HCT116 (cell line): Measurements from ENCODE around the gene GASK1A. TPM values are rescaled to one million over a fixed set of nuclear protein-coding genes. Genes with fewer than 3 reads are reported as not detected.
"Not testable (repeated sequence)": the region's sequence is repeated elsewhere in the genome, so short reads cannot be mapped to it uniquely, and the experiment has no call there.

Experiments used
- ATAC-seq: fragments of 200-7000 bp; cut with Tn5 transposase; 2 replicates; pipeline ENCODE4 v1.9.1; 2020; ENCODE audit warnings: mild to moderate bottlenecking, moderate library complexity
- BruUV-seq: library from RNA; stranded (reverse); fragments of 400-500 nt; replicated peaks from 2 replicates; lab custom pipeline; 2021; lab: Mats Ljungman, UMichigan
- CTCF ChIA-PET: fragments of 300-600 bp; sonication (Branson Sonifier 250); formaldehyde crosslinking; loops from one replicate; lab custom pipeline; 2021; ENCODE audit warnings: antibody characterized with exemption; lab: Charles Lee
- POLR2A ChIA-PET: fragments of 300-600, 350-600 bp; sonication (Branson Sonifier 250); formaldehyde crosslinking; loops from one replicate; lab custom pipeline; 2021; ENCODE audit warnings: antibody characterized with exemption; lab: Charles Lee
- RAD21 ChIA-PET, 2 experiments: fragments of 300-600 bp; sonication (Branson Sonifier 250); formaldehyde crosslinking; loops; one replicate each; lab custom pipeline; 2023; ENCODE audit warnings: low total read pairs in 2 of 2; ENCODE audit not compliant: uncharacterized antibody in 2 of 2, unreplicated experiment in 2 of 2, low non-redundant PET in 1 of 2; lab: Charles Lee
- DNase-seq: peaks from one replicate; pipeline ENCODE4 v3.0.0-alpha.2; 2010; ENCODE audit warnings: low read depth, low spot score
- H2AFZ ChIP-seq: fragments of 200-600 bp; shearing (Covaris generic), sonication (generic); 2 replicates; pipeline ENCODE4 v1.6.1; 2017; ENCODE audit warnings: low read depth, mixed run types, mixed read lengths, antibody characterized with exemption, low read length; ENCODE audit not compliant: poor library complexity, severe bottlenecking
- H3K27ac ChIP-seq: 2 replicates; pipeline ENCODE4 v1.5.1; 2012; ENCODE audit warnings: low read depth, low read length
- H3K27me3 ChIP-seq: fragments of 200-600 bp; sonication (generic); 2 replicates; pipeline ENCODE4 v1.6.1; 2016; ENCODE audit warnings: mixed run types, low read length, mixed read lengths; ENCODE audit not compliant: insufficient read depth
- H3K36me3 ChIP-seq, 2 experiments: fragments of 200-500 bp in 1 of 2; fragments of 200-600 bp in 1 of 2; sonication (Bioruptor generic) in 1 of 2; sonication (generic) in 1 of 2; 2 replicates each; pipeline versions ENCODE4 v1.5.1 to v1.6.1; 2014 to 2016; ENCODE audit warnings: low read length in 2 of 2, inconsistent platforms in 1 of 2, mixed read lengths in 1 of 2, mixed run types in 1 of 2; ENCODE audit not compliant: insufficient read depth in 2 of 2, control insufficient read depth in 1 of 2
- H3K4me1 ChIP-seq, 2 experiments: fragments of 200-600 bp in 1 of 2; sonication (generic) in 1 of 2; 2 replicates each; pipeline versions ENCODE4 v1.5.1 to v1.6.1; 2012 to 2017; ENCODE audit warnings: low read length in 2 of 2, inconsistent platforms in 1 of 2, mild to moderate bottlenecking in 1 of 2, mixed read lengths in 1 of 2, mixed run types in 1 of 2, moderate library complexity in 1 of 2; ENCODE audit not compliant: insufficient read depth in 2 of 2, control insufficient read depth in 1 of 2
- H3K4me2 ChIP-seq: fragments of 200-600 bp; sonication (generic); 2 replicates; pipeline ENCODE4 v1.6.1; 2017; ENCODE audit warnings: mixed run types, low read length, mixed read lengths
- H3K4me3 ChIP-seq, 2 experiments: fragments of 200-600 bp in 1 of 2; sonication (generic) in 1 of 2; replicated peaks in 1 of 2; 2 replicates each; pipeline ENCODE4 v1.5.1; 2011 to 2016; ENCODE audit warnings: low read length in 2 of 2, control low read depth in 1 of 2, low read depth in 1 of 2, mild to moderate bottlenecking in 1 of 2, mixed read lengths in 1 of 2, mixed run types in 1 of 2
- H3K79me2 ChIP-seq: fragments of 200-600 bp; sonication (generic); 2 replicates; pipeline ENCODE4 v1.6.1; 2017; ENCODE audit warnings: mild to moderate bottlenecking, mixed run types, low read length, moderate library complexity, mixed read lengths; ENCODE audit not compliant: insufficient read depth
- H3K9ac ChIP-seq: fragments of 200-600 bp; sonication (generic); 2 replicates; pipeline ENCODE4 v1.6.1; 2016; ENCODE audit warnings: low read length, mixed read lengths
- H3K9me2 ChIP-seq: fragments of 200-600 bp; sonication (generic), shearing (Covaris generic); 2 replicates; pipeline ENCODE4 v1.6.1; 2017; ENCODE audit warnings: mixed run types, mild to moderate bottlenecking, moderate library complexity; ENCODE audit not compliant: insufficient read depth
- H3K9me3 ChIP-seq, 2 experiments: fragments of 200-500 bp in 1 of 2; fragments of 200-600 bp in 1 of 2; sonication (Bioruptor generic) in 1 of 2; sonication (generic) in 1 of 2; 2 replicates each; pipeline ENCODE4 v1.6.1; 2014 to 2017; ENCODE audit warnings: low read length in 2 of 2, mixed read lengths in 2 of 2, inconsistent platforms in 1 of 2, low read depth in 1 of 2, mild to moderate bottlenecking in 1 of 2, mixed run types in 1 of 2, moderate library complexity in 1 of 2; ENCODE audit not compliant: control insufficient read depth in 1 of 2, insufficient read depth in 1 of 2
- H4K20me1 ChIP-seq: fragments of 200-600 bp; sonication (generic), shearing (Covaris generic); 2 replicates; pipeline ENCODE4 v1.6.1; 2017; ENCODE audit warnings: mixed run types, mild to moderate bottlenecking, moderate library complexity; ENCODE audit not compliant: insufficient read depth
- CEBPB ChIP-seq: IDR thresholded peaks from 2 replicates; pipeline ENCODE4 v1.6.1; 2012; ENCODE audit warnings: low read depth
- EGR1 ChIP-seq: IDR thresholded peaks from 2 replicates; pipeline ENCODE4 v1.6.1; 2012; ENCODE audit warnings: low read depth
- ELF1 ChIP-seq: IDR thresholded peaks from 2 replicates; pipeline ENCODE4 v1.6.1; 2012; ENCODE audit warnings: low read depth, borderline replicate concordance
- EZH2 ChIP-seq: fragments of 200-600 bp; sonication (generic); IDR thresholded peaks from 2 replicates; pipeline ENCODE4 v1.6.1; 2017; ENCODE audit warnings: antibody characterized with exemption, mixed run types
- EZH2phosphoT487 ChIP-seq: fragments of 200-600 bp; IDR thresholded peaks from 2 replicates; pipeline ENCODE4 v1.6.1; 2018; ENCODE audit warnings: antibody characterized with exemption, borderline replicate concordance
- JUND ChIP-seq: IDR thresholded peaks from 2 replicates; pipeline ENCODE4 v1.6.1; 2012
- POLR2A ChIP-seq: IDR thresholded peaks from 2 replicates; pipeline ENCODE4 v1.7.0; 2011; ENCODE audit warnings: borderline replicate concordance; ENCODE audit not compliant: insufficient read depth, insufficient read length; ENCODE audit errors: extremely low read depth
- REST ChIP-seq: IDR thresholded peaks from 2 replicates; pipeline ENCODE4 v1.6.1; 2012; ENCODE audit warnings: low read depth
- SP1 ChIP-seq: IDR thresholded peaks from 2 replicates; pipeline ENCODE4 v1.6.1; 2012; ENCODE audit warnings: low read depth
- TCF7L2 ChIP-seq: IDR thresholded peaks from 2 replicates; pipeline ENCODE4 v1.7.0; 2011; ENCODE audit warnings: borderline replicate concordance, inconsistent platforms; ENCODE audit not compliant: insufficient read depth, insufficient read length; ENCODE audit errors: extremely low read depth
- ZBTB33 ChIP-seq: IDR thresholded peaks from 2 replicates; pipeline ENCODE4 v1.6.1; 2011; ENCODE audit warnings: mild to moderate bottlenecking, low read length, moderate library complexity; ENCODE audit not compliant: insufficient replicate concordance; ENCODE audit errors: extremely low read depth
- ZNF274 ChIP-seq: fragments of 200-500 bp; sonication (Bioruptor generic); IDR thresholded peaks from 2 replicates; pipeline ENCODE4 v1.6.1; 2014; ENCODE audit warnings: mild to moderate bottlenecking, low read depth, low read length, inconsistent platforms
- intact Hi-C: fragments of 100-400 bp; cut with micrococcal nuclease; formaldehyde crosslinking; loops from 2 replicates; pipeline ENCODE4 v1.10.0; 2022
- total RNA-seq: library from RNA; stranded (reverse); gene quantifications from one replicate; pipeline ENCODE4 v1.2.1, GENCODE V29; 2021; ENCODE audit not compliant: unreplicated experiment
- TF ChIP-seq, protein P1 (sequence below): IDR thresholded peaks from 2 replicates; pipeline ENCODE4 v1.6.1; 2012
- TF ChIP-seq, protein P2 (sequence below), 3 experiments: fragments of 200-600 bp in 1 of 3; sonication (generic) in 1 of 3; IDR thresholded peaks in 2 of 3; conservative IDR thresholded peaks in 1 of 3; 2 replicates each; pipeline ENCODE4 v1.5.1; 2012 to 2017; ENCODE audit warnings: low read depth in 2 of 3, low read length in 2 of 3, antibody characterized with exemption in 1 of 3, borderline replicate concordance in 1 of 3, control low read depth in 1 of 3, mild to moderate bottlenecking in 1 of 3, mixed read lengths in 1 of 3, mixed run types in 1 of 3, moderate library complexity in 1 of 3; ENCODE audit not compliant: insufficient read depth in 1 of 3

Gene GASK1A
- total RNA-seq, 1 experiment from 2014 or later: 1.0 TPM

DNA sequence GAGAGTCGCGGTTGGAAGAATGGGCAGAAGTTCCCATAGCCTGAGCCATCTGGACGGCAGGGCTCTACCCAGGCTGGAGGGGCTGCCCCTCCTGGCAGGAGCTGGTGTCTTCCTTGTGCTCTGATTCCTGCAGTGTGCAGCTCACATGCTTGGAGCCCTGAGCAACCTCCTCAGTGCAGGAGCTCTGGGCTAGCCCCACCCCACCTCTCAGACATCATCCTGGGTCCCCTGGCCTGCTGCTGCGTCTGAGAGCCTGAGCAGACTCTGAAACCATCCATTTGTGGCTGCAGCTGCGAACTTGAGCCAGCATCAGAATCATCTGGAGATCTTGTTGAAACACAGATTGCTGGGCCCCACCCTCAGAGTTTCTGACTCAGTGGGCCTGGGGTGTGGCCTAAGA is 84.0 kb downstream of the GASK1A start:
- no peak overlapping the region for H3K9ac ChIP-seq
- CTCF ChIA-PET: no interaction called here
- intact Hi-C loops: no loop called here
- no peak overlapping the region for H3K4me2 ChIP-seq
- RAD21 ChIA-PET: no interaction called here
- TF ChIP-seq, protein P1, sequence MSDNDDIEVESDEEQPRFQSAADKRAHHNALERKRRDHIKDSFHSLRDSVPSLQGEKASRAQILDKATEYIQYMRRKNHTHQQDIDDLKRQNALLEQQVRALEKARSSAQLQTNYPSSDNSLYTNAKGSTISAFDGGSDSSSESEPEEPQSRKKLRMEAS: no peak
- TF ChIP-seq ZNF274 (no peak), CEBPB (no peak), POLR2A (no peak), EZH2 (no peak), REST (no peak), EZH2phosphoT487 (no peak), TCF7L2 (no peak), ZBTB33 (no peak), ELF1 (no peak), EGR1 (no peak), JUND (no peak), SP1 (no peak)
- TF ChIP-seq, protein P2, sequence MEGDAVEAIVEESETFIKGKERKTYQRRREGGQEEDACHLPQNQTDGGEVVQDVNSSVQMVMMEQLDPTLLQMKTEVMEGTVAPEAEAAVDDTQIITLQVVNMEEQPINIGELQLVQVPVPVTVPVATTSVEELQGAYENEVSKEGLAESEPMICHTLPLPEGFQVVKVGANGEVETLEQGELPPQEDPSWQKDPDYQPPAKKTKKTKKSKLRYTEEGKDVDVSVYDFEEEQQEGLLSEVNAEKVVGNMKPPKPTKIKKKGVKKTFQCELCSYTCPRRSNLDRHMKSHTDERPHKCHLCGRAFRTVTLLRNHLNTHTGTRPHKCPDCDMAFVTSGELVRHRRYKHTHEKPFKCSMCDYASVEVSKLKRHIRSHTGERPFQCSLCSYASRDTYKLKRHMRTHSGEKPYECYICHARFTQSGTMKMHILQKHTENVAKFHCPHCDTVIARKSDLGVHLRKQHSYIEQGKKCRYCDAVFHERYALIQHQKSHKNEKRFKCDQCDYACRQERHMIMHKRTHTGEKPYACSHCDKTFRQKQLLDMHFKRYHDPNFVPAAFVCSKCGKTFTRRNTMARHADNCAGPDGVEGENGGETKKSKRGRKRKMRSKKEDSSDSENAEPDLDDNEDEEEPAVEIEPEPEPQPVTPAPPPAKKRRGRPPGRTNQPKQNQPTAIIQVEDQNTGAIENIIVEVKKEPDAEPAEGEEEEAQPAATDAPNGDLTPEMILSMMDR (IDR thresholded peaks at IDR 0.05 in 2 of 3, conservative IDR thresholded peaks at IDR 0.05 in 1 of 3; ENCODE audit: borderline replicate concordance in 1 of 3, insufficient read depth in 1 of 3, low read depth in 2 of 3, low read length in 2 of 3): no peak
- TF ChIP-seq, all 23 proteins: peak for 0
- no peaks in the 10 kb centered on the region for H3K79me2 ChIP-seq
- no peaks in the 10 kb centered on the region for H4K20me1 ChIP-seq
- no peaks in the 10 kb centered on the region for H3K9me2 ChIP-seq
- ATAC-seq: no peak
- H2AFZ ChIP-seq: no peak overlapping the region
- no peak overlapping the region for H3K27ac ChIP-seq
- no TSS peak for BruUV-seq
- H3K27me3 ChIP-seq: no peaks in the 10 kb centered on the region
- H3K36me3 ChIP-seq: no peaks in the 10 kb centered on the region
- POLR2A ChIA-PET: no interaction called here
- no peak for DNase-seq
- no peak overlapping the region for H3K4me3 ChIP-seq
- no peaks in the 10 kb centered on the region for H3K4me1 ChIP-seq
- no peaks in the 10 kb centered on the region for H3K9me3 ChIP-seq

DNA sequence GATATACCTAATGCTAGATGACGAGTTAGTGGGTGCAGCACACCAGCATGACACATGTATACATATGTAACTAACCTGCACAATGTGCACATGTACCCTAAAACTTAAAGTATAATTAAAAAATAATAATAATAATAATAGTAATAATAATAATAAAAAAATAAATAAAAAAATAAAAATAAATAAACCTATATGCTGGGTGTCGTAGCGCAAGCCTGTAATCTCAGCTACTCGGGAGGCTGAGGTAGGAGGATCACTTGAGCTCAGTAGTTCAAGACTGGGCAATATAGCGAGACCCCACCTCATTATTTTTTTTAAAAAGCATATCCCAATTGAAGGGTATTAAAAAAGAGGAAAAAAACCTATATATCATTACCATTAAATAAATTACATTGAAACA is 91.6 kb downstream of the GASK1A start:
- POLR2A ChIA-PET, BruUV-seq, H3K36me3 ChIP-seq, H3K4me3 ChIP-seq, H3K4me1 ChIP-seq, DNase-seq, H2AFZ ChIP-seq, H3K9me3 ChIP-seq, H3K9ac ChIP-seq, H3K79me2 ChIP-seq, H4K20me1 ChIP-seq, ATAC-seq, H3K4me2 ChIP-seq, H3K27ac ChIP-seq, H3K27me3 ChIP-seq, H3K9me2 ChIP-seq: not testable (repeated sequence)
- CTCF ChIA-PET: interaction anchor here (1.0 to 1.8 kb wide), 7 partner anchors 10 to 109 kb away, joined by 4 to 36 read pairs (median 5); no protein-coding TSS in a partner anchor
- intact Hi-C loops: loop anchor here (5.0 kb wide), 1 partner anchor 108 kb away; no protein-coding TSS in a partner anchor
- RAD21 ChIA-PET: interaction anchor here in 1 of 2 experiments (1.0 kb wide), 1 partner anchor 109 kb away, joined by 5 read pairs; no protein-coding TSS in a partner anchor
